Measurements from ENCODE around the gene POU2AF3. TPM values are rescaled to one million over a fixed set of nuclear protein-coding genes. Genes with fewer than 3 reads are reported as not detected.

POU2AF3 gene
- total RNA-seq, 1 experiment from 2014 or later, result not detected

DNA sequence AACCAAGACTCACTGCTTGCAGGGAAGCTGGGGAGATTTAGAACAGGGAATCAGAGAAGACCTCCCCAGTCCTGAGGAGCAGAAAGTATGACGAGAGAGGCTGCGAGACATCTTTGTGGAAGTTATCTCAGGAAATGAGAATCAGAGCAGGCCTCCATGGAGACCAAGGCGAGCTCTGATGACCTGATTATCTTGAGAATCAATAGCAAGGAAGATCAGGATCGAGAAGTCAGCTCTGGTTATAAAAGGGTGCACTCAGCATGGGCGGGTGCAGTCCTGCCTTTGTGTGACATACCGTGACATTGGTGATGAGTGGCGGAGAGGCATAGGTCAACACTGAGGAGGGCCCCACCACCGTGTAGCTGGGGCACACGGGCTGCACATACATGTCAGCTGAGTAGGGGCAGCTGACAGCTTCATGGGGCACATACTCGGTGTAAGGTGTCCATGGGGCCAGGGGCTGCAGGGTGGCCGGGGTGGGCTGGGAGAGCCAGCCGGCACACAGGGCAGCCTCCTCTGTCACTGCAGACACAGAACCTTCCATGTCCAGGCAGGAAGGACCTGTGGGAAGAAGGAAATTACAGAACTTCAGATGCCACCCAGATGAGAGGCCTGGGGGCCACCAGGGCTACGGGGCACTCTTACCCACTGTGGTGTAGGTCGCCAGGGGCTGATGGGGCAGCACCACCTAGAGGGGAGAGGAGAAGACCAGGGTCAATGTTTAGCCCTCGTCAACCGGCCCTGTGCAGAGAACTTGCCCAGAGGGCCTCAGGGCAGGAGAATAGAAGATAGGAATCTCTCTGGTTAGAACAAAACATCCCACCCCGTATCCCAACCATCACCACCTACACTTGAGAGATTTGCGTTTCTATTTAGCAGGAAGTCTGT lies 59.0 kb downstream of the POU2AF3 start:
- H3K36me3 ChIP-seq (ENCODE audit: control insufficient read depth in 1 of 2, insufficient read depth in 2 of 2, low read length in 2 of 2), result no peaks in the 10 kb centered on the region
- H3K79me2 ChIP-seq (ENCODE audit: insufficient read depth, low read length), result no peaks in the 10 kb centered on the region
- H3K4me1 ChIP-seq (ENCODE audit: control insufficient read depth in 1 of 2, insufficient read depth in 2 of 2, low read length in 2 of 2), result no peaks in the 10 kb centered on the region
- H3K9me2 ChIP-seq (ENCODE audit: insufficient read depth), result no peaks in the 10 kb centered on the region
- DNase-seq (ENCODE audit: low read depth, low spot score) (no peak), ATAC-seq (0 out of 2 replicates have a peak, but pooled peaks have one; percentile 17)
- RAD21 ChIA-PET (ENCODE audit: low non-redundant PET in 1 of 2, low total read pairs in 2 of 2, uncharacterized antibody in 2 of 2, unreplicated experiment in 2 of 2), result no interaction called here
- H3K4me2 ChIP-seq (ENCODE audit: low read length), result no peak overlapping the region
- no peak overlapping the region for H2AFZ ChIP-seq (ENCODE audit: low read depth, low read length, poor library complexity, severe bottlenecking)
- intact Hi-C loops (cut with micrococcal nuclease), result no loop called here
- no peak overlapping the region for H3K9ac ChIP-seq (ENCODE audit: low read length)
- no peaks in the 10 kb centered on the region for H4K20me1 ChIP-seq (ENCODE audit: insufficient read depth)
- no peaks in the 10 kb centered on the region for H3K27me3 ChIP-seq (ENCODE audit: insufficient read depth, low read length)
- BruUV-seq (replicated peaks), result no TSS peak
- no peak for TF ChIP-seq EZH2phosphoT487 (IDR thresholded peaks at IDR 0.05; ENCODE audit: borderline replicate concordance)
- TF ChIP-seq POLR2AphosphoS5 (IDR thresholded peaks at IDR 0.05; ENCODE audit: low read depth, low read length), result no peak
- TF ChIP-seq ZFX (IDR thresholded peaks at IDR 0.05), result no peak
- no peak for TF ChIP-seq YY1 (IDR thresholded peaks at IDR 0.05; ENCODE audit: extremely low read depth, insufficient replicate concordance, low read depth, low read length)
- H3K9me3 ChIP-seq (ENCODE audit: control insufficient read depth in 1 of 2, insufficient read depth in 1 of 2, low read depth in 1 of 2, low read length in 2 of 2), result no peaks in the 10 kb centered on the region
- POLR2A ChIA-PET, result no interaction called here
- H3K27ac ChIP-seq (ENCODE audit: low read depth, low read length), result no peak overlapping the region
- no peak overlapping the region for H3K4me3 ChIP-seq (replicated peaks in 1 of 2; ENCODE audit: low read depth in 1 of 2, low read length in 2 of 2)
- CTCF ChIA-PET, result no interaction called here

Small RNA genes within 50 kb of the gene (microRNA-seq; reads per million reads assigned to microRNA genes)
- not detected for gene MIR4491 (ENCODE audit: borderline number of aligned reads)

Other genes with a start within 250 kb of the POU2AF3 start
- not detected for gene POU2AF2, start 52.8 kb upstream of the POU2AF3 start, total RNA-seq (2021; ENCODE audit: unreplicated experiment)
- gene POU2AF1, start 80.7 kb downstream of the POU2AF3 start, total RNA-seq (2021; ENCODE audit: unreplicated experiment), result 0.17 TPM
- gene BTG4, start 213.8 kb downstream of the POU2AF3 start, total RNA-seq (2021; ENCODE audit: unreplicated experiment), result not detected
- gene HOATZ, start 216.2 kb downstream of the POU2AF3 start, total RNA-seq (2021; ENCODE audit: unreplicated experiment), result not detected
- not detected for gene LAYN, start 242.2 kb downstream of the POU2AF3 start, total RNA-seq (2021; ENCODE audit: unreplicated experiment)

Measured in HCT116 (cell line).